GM21576 (cell line): Measurements from ENCODE around the gene LRIG1.
A peak's percentile ranks its signal among the peaks of the same experiment; 100 is the strongest.

ENCODE experiments used
- ATAC-seq: cut with Tn5 transposase; IDR thresholded peaks from one replicate; pipeline ENCODE4 v1.9.1; 2021; ENCODE audit warnings: mild to moderate bottlenecking, moderate library complexity; ENCODE audit not compliant: unreplicated experiment

Gene LRIG1

DNA sequence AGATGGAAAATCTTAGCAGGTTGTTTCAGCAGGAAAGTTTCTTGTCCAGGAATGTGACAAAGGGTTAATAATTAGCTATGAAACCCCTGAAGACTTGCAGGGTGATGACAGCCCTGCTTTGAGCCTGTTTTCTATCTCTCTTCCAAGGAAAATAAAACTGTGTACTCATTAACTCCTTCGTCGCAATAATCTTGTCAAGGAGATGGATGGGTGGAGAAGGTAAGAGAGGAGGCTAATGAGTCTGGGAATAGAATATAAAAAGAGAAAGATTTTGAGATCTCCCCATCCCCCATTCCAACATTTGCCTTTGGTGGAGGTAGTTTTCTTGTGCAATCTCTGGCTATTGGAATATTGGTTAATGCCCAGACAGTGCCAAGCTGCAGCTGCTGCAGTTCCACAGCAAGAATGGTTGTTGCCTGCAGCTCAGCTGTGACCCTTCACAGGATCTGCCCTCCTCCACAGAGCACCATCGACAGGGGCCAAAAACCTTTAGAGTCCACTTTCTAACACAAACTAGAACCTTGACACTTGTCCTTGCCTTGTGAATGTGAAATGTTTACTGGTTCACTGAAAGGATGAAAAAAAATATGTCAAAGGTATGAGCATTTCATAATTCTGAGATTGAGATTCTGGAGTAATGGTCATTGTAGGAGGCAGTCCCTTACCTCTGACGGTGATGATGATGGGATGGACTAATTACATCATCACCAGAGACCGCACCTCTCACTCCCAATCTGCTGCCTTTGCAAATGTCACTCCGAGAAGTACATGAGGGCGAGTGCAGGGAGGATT lies 4.2 kb upstream of the LRIG1 start:
- no peak for ATAC-seq

GRCh38 chr3:66502981-66503380 lies 2.2 kb upstream of the LRIG1 start:
- ATAC-seq, result no peak

- no peak for ATAC-seq
These were observed 1.5 kb upstream of the LRIG1 start for GRCh38 chr3:66502245-66502874.

DNA sequence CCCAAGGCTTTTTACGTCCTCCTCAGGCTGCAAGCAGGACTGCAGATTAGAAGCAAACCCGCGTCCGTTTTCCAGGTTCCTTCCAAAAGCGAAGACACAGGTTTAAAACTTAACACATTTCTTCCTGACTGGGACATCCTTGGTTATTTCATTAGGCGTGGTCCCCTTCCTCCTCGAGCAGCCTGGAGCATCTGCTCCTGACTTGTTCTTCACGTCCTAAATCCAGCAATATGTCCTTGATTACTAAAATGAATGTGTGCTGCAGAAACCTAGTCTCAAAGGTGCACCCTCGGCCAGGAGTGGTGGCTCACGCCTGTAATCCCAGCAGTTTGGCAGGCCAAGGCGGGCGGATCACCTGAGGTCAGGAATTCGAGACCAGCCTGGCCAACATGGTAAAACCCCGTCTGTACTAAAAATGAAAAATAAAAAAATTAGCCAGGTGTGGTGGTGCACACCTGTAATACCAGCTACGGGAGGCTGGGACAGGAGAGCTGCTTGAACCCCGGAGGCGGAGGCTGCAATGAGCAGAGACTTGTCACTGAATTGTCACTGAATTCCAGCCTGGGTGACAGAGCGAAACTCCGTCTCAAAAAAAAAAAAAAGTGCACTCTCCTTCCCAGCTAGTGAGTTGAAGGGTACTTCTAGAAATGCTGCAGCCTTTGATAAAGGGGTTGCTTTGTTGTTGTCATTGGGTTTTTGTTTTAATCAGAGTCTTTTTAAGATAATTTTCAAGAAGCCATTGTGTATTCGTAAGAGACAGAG lies 842 bp upstream of the LRIG1 start:
- no peak for ATAC-seq

DNA sequence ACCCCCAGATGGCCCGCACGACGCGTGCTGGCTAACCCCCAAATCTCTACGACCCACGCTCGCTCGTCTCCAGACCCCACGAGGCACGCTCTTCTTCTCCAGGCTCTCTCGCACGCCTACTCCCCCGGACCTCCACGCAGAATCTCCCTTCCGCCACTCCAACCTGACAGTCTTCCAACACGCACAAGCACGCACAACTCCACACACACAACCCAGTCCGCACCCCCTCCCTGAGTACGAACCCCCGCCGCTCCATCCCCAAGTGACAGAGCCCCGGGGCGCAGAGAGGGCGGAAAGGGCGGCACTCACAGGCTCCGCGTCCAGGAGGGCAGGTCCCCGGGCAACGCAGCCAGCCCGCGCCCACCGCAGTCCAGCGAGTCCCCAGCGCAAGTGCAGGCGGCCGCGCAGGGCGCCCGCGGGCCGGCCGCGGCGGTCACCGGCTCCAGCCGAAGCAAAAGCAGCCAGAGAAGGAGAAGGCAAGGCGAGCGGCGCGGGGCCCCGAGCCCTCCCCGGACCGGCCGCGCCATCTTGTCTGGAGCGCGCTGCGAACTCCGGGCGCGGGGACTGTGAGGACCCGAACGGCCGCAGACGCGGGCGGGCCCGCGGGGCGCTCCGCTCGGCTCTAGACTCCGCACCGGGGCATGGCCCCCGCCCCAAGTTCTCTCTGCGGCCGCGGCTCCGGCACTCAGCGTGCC lies 794 bp downstream of the LRIG1 start:
- peak; percentile 18 for ATAC-seq

- ATAC-seq, result no peak
These were observed 1.9 kb downstream of the LRIG1 start for GRCh38 chr3:66498687-66499621.

DNA sequence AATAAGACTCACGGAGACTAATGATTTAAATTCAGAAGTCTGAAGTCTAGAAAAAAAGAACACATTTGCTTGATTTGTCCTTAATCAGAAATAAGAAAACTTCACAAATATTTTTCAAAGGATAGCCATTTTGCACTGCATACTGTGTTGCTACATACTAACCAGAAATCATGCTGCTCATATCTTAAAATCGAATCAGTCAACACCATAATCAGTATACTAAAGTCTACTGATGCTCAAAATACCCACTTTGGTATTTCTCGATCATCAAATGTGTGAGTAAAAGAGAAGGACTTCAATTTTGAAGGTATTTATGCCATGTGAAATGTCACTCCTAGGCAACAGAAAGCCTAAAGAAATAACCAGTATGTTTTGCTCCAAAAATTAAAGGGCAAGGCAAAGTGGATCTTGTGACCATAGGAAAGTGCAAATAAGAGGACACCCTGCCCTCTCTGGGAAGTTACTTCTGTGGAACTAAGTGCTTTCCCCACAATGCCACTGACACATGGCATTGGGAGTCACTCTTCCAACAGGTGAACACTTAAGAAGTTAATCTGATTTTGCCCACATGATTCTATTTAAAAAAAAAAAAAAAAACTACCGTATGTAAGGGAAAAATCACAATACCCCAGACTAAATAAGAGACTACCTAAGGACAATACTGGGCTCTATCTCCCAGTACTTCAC lies 2.7 kb downstream of the LRIG1 start:
- ATAC-seq, result no peak

GRCh38 chr3:66497288-66497984 lies 3.4 kb downstream of the LRIG1 start:
- ATAC-seq, result no peak

GRCh38 chr3:66496746-66497145 lies 4.1 kb downstream of the LRIG1 start:
- no peak for ATAC-seq

DNA sequence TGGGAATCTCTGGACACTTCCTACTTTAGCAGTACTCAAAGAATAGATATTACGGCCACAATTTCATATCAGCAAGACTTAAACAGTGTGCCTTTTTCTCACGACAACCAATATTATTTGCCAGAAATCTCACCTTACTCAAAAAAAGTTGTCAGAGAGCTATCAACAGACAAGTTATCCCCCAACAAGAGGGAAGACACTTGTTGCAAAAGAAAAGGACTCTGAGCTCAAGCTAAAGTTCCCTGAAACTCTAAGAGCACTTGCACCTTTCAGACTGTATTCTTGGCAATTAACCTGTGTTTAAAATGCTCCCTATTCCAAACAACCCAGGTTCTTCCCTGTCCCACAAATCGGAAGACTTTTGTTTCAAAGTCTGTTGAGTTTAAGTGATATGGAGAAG lies 4.5 kb downstream of the LRIG1 start:
- ATAC-seq, result no peak

DNA sequence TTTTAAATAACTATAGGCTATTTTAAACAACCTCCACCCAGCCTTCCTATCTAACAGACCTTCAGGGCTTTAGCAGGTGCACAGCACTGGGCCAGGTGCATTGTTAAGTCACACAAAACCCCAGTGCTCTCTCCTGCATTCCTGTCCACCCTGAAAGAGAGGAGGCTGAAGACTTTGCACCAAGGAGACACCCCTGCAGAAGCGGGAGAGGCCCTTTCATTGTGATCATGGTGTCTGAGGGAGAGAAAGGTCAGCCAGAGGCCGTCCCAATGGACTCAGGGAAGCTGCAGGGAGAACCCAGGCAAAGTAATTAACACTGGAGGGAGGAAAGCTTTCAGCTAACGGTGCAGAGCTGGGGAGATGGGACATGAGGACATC lies 5.2 kb downstream of the LRIG1 start:
- no peak for ATAC-seq

DNA sequence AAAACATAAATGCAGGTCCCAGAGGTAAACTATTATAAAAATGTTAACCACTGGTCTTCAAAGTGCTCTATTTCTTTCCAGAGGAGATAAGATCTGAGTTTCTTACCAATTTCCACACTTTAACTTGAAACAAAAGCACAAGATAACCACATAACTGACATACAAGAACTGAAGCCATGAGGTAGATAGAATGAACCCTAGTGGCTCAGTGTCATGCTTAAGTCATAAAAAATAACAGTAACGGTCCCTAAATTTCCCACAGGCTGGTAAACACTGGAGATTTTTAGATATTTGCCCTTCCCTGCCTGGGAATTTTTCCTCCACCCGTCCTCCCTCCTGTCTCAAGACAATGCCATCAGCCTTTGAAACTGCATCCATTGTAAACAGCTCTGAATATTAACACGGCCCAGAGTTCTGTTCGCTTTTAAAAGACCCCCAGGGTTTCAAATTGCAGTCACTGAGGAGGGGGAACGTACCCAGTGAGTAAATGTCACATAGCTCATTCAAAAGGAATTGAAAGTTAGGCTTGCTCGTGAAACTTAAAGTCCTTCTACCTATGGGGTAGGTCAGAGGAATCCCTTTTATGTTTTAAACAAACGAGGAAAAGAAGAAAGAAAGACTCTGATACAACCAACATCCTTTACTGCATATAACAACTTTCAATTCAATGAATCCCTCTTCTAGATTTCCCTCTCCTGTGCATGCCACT lies 5.7 kb downstream of the LRIG1 start:
- ATAC-seq, result no peak

GRCh38 chr3:66493458-66494099 lies 7.2 kb downstream of the LRIG1 start:
- no peak for ATAC-seq

- no peak for ATAC-seq
These were observed 8.2 kb downstream of the LRIG1 start for GRCh38 chr3:66492672-66493071.

GRCh38 chr3:66492071-66492470 lies 8.8 kb downstream of the LRIG1 start:
- no peak for ATAC-seq

DNA sequence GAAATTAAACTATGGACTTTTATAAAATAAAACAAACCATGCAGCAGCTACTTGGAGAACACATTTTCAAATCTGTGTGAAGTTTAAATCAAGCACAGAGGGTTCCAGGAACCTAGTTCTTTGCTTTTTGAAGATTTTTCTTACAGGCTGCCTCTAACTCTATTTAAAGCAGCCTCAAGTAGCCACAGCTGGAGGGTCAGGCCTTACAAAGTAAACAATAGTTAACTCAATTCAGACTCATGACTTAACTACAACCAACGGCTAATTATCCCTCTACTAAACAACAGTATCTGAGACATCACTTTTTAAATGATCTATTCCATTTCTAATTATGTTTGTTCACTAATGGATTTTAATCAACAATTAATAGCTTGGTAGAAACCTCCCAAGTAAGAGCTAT lies 9.8 kb downstream of the LRIG1 start:
- no peak for ATAC-seq

DNA sequence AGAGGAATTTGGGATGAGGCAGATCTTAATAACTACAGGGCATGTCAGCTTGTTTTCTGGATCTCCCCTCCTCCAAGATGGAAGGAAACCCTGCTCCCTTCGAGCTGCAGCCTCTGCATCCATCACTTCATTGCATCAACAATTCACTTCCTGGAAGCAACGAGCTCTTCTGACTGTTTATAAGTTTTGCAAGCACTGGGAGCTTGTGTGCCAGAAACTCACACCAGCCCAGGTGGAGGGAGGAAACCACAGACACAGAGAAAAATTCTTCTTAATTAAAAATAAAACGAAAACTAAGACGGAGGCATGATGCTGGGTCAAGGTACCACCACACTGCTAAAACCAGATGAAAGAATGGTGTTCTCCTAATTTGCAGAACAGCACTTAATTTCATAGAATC lies 10.6 kb downstream of the LRIG1 start:
- peak; percentile 51 for ATAC-seq

DNA sequence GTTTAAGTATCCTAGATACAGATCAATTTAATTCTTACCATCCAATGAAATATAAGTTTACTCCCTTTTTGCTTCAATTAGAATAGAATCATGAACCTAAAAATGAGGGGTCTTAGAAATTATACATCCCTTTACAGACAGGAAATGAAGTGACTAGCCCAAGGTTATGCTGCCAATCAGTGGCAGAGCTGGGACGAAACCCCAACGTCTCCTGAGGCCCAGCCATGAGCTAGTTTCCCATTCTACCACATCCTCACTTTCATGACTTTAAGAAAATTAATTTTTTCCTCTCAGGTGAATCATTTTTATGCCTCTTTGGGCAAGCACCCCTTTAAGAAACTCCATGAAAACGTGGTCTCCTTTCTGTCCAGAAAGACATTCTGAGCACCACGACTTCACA lies 11.2 kb downstream of the LRIG1 start:
- ATAC-seq, result no peak
